Measurements from ENCODE around the gene NOS3. TPM values are rescaled to one million over a fixed set of nuclear protein-coding genes. Genes with fewer than 3 reads are reported as not detected.

Gene NOS3
- total RNA-seq, 1 donor from 2014 or later, result 0.22 TPM

DNA sequence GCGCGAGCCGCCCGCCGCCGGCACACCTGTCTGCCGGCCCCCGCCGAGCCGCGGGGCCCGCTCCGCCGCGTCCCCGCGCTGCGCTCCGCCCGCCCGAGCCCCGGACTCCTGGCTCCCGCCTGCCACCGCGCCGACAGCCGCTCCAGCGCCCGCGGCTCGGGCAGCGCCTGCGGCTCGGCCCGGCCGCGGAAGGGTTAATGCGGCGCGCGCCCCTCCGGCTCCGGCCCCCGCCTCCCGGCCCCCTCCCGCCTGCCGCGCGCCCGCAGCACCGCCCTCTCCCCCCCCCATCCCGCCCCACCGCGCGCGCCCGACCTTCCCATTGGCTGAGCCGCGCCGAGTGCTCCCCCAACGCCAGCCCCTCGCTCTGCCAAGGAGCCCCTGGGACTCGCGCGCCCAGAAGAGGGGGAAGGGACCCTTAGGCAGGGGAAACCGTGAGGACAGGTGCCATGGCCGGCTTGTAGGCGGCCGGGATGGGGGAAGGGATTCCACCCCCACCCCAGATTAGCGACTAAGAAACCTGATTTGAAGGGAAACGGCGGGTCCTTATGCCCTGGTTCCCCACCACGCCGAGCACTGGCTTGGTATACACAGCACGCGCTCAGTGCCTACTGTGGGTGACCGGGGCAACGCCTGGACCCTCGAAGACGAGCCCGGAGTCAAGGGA lies 12.6 kb upstream of the NOS3 start, which contains the start of gene KCNH2:
KCNH2 (minus strand) TSS at position 196 of the 664 bp plus-strand sequence. CDS start 408 bp downstream, outside the sequence.
- ChIA-PET POLR2A (no interaction called here), CTCF (interaction anchor here (0.6 kb wide), 1 partner anchor 132 kb away, joined by 3 read pairs; no protein-coding TSS in a partner anchor)
- Mint-ChIP-seq H3K27me3 (peaks cover 49% of the 10 kb centered on the region), H3K36me3 (ENCODE audit: low read depth) (no peaks in the 10 kb centered on the region), H3K27ac (no peak within 1 kb of the TSS), H3K4me3 (peak within 1 kb of the TSS; percentile 74), H3K9me3 (no peaks in the 10 kb centered on the region), H3K4me1 (peaks cover 36% of the 10 kb centered on the region)
- intact Hi-C loops (cut with micrococcal nuclease), result loop anchor here (5.0 to 10.0 kb wide), 2 partner anchors 546 to 1263 kb away; a partner anchor contains a TSS
- no peak for DNase-seq
- TF ChIP-seq, protein P1, sequence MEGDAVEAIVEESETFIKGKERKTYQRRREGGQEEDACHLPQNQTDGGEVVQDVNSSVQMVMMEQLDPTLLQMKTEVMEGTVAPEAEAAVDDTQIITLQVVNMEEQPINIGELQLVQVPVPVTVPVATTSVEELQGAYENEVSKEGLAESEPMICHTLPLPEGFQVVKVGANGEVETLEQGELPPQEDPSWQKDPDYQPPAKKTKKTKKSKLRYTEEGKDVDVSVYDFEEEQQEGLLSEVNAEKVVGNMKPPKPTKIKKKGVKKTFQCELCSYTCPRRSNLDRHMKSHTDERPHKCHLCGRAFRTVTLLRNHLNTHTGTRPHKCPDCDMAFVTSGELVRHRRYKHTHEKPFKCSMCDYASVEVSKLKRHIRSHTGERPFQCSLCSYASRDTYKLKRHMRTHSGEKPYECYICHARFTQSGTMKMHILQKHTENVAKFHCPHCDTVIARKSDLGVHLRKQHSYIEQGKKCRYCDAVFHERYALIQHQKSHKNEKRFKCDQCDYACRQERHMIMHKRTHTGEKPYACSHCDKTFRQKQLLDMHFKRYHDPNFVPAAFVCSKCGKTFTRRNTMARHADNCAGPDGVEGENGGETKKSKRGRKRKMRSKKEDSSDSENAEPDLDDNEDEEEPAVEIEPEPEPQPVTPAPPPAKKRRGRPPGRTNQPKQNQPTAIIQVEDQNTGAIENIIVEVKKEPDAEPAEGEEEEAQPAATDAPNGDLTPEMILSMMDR (IDR thresholded peaks at IDR 0.05), result no peak
- no peak for ATAC-seq (ENCODE audit: low read depth)

DNA sequence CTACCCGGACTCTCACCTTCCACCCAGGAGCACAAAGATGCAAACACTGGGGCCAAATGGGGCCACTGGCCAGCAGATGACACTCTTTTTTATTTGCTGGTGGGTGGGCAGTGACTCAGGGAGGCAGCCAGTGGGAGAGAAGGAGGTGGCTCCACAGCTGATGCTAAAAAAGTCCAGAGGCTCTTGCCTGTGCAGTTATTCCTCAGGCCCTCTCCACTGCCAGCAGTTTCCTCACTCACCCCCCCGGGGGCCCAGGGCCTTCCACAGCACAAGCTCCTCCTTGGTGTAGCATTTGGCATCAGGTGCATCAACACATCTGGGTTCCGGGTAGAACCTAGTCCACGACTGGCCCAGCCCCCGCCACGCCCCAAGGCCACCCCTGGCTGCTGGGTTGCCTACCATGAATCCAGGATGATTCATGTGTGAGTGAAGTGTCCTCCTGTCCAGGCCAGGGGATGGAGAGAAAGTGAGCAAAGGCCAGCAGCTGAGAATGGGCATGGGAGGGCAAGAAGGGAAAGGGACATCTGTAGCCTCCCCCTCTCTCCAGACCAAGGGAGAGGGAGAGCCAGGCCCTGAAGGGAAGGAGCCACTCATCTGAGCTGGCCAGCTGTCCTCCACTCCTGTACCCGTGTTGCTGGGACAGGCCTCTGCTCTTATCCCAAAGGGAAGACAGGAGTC lies 11.0 kb upstream of the NOS3 start:
- no peaks in the 10 kb centered on the region for H3K9me3 Mint-ChIP-seq
- peaks cover 22% of the 10 kb centered on the region for H3K4me1 Mint-ChIP-seq
- no peak overlapping the region for H3K27ac Mint-ChIP-seq
- TF ChIP-seq, protein P1 (IDR thresholded peaks at IDR 0.05), result no peak
- ATAC-seq (ENCODE audit: low read depth) (no peak), DNase-seq (no peak)
- ChIA-PET POLR2A (no interaction called here), CTCF (interaction anchor here (0.7 kb wide), 2 partner anchors 9 to 17 kb away, joined by 3 read pairs; no protein-coding TSS in a partner anchor)
- peak overlapping the region; percentile 38 for H3K4me3 Mint-ChIP-seq
- intact Hi-C loops (cut with micrococcal nuclease), result loop anchor here (5.0 to 10.0 kb wide), 3 partner anchors 548 to 1265 kb away; a partner anchor contains a TSS
- H3K36me3 Mint-ChIP-seq (ENCODE audit: low read depth), result no peaks in the 10 kb centered on the region
- peaks cover 57% of the 10 kb centered on the region for H3K27me3 Mint-ChIP-seq

DNA sequence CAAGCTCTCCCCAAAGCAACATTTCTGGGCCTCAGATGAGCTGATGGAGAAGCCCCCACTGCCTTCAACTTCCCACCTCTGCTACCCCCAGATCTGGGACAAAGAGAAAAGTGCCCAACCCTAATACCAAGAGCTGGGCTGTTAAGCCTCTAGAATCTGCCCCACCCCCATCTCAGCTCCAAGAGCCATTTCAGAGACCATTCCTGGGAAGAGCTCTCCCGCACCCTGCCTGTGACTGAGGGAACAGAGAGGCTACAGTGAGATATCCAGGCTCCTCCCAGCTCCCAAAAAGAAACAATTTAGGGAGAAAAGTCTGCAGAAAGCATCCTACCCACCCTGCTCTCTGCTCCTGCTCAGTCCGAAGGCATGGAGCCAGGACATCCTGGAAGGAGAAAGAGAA lies 10.2 kb upstream of the NOS3 start:
- intact Hi-C loops (cut with micrococcal nuclease), result loop anchor here (10.0 kb wide), 1 partner anchor 696 kb away; no protein-coding TSS in a partner anchor
- Mint-ChIP-seq H3K27ac (no peak overlapping the region), H3K27me3 (peaks cover 57% of the 10 kb centered on the region), H3K4me1 (peaks cover 17% of the 10 kb centered on the region), H3K4me3 (no peak overlapping the region), H3K36me3 (ENCODE audit: low read depth) (no peaks in the 10 kb centered on the region), H3K9me3 (no peaks in the 10 kb centered on the region)
- TF ChIP-seq, protein P1 (IDR thresholded peaks at IDR 0.05), result no peak
- ChIA-PET CTCF (interaction anchor here (0.7 kb wide), 2 partner anchors 10 to 18 kb away, joined by 3 read pairs; no protein-coding TSS in a partner anchor), POLR2A (no interaction called here)
- ATAC-seq (ENCODE audit: low read depth), result no peak
- no peak for DNase-seq

DNA sequence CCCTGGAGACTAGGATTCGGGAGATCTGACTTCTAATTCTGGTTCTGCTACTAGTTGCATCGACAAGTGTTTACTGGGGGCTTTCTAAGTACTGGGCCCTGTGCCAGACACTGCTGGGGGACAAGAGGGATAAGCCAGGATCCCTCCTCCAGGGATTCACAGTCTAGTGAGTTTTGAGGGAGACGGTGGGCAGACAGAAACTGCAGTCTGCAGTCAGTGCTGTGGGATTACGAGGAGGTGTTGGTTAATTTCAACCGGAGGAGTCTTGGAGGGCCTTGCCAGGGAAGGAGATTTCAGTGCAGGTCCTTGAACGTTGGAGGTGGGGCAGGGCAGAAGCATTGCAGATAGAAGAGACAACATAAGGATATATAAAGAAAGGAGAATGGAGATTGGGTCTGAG lies 9.2 kb upstream of the NOS3 start:
- H3K36me3 Mint-ChIP-seq (ENCODE audit: low read depth), result no peaks in the 10 kb centered on the region
- peaks cover 22% of the 10 kb centered on the region for H3K4me1 Mint-ChIP-seq
- DNase-seq (no peak), ATAC-seq (ENCODE audit: low read depth) (no peak)
- intact Hi-C loops (cut with micrococcal nuclease), result loop anchor here (10.0 kb wide), 1 partner anchor 697 kb away; no protein-coding TSS in a partner anchor
- ChIA-PET CTCF (no interaction called here), POLR2A (no interaction called here)
- TF ChIP-seq, protein P1 (IDR thresholded peaks at IDR 0.05), result no peak
- peaks cover 58% of the 10 kb centered on the region for H3K27me3 Mint-ChIP-seq
- H3K27ac Mint-ChIP-seq, result no peak overlapping the region
- no peaks in the 10 kb centered on the region for H3K9me3 Mint-ChIP-seq
- H3K4me3 Mint-ChIP-seq, result no peak overlapping the region

DNA sequence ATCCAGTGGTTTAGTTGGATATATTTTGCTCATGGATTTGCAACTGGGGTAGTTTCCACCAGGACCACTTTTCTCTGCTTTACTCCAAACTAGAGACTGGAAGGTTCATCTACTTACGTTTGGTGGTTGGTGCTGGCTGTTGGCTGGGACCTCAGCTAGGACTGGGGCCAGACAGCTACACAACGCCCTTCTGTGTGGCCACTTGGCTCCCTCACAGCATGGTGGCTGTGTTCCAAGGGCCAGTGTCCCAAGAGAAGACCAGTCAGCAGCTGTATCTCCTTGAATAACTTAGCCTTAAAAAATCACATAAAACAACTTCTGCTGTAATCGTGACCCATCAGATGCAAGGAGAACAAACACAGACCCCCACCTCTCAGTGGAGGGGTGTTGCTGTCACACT lies 8.5 kb upstream of the NOS3 start:
- CTCF ChIA-PET, result no interaction called here
- TF ChIP-seq, protein P1 (IDR thresholded peaks at IDR 0.05), result no peak
- H3K4me3 Mint-ChIP-seq, result no peak overlapping the region
- H3K36me3 Mint-ChIP-seq (ENCODE audit: low read depth), result no peaks in the 10 kb centered on the region
- DNase-seq (no peak), ATAC-seq (ENCODE audit: low read depth) (no peak)
- no peak overlapping the region for H3K27ac Mint-ChIP-seq
- POLR2A ChIA-PET, result no interaction called here
- peaks cover 15% of the 10 kb centered on the region for H3K4me1 Mint-ChIP-seq
- H3K9me3 Mint-ChIP-seq, result no peaks in the 10 kb centered on the region
- intact Hi-C loops (cut with micrococcal nuclease), result loop anchor here (10.0 kb wide), 1 partner anchor 698 kb away; no protein-coding TSS in a partner anchor
- H3K27me3 Mint-ChIP-seq, result peaks cover 51% of the 10 kb centered on the region
